ENCODE measurements around the gene EPS8. TPM values are rescaled to one million over a fixed set of nuclear protein-coding genes. Genes with fewer than 3 reads are reported as not detected.

EPS8 gene
- total RNA-seq, 4 donors from 2014 or later: 39.0 to 85.2 (median 57.7) TPM

DNA sequence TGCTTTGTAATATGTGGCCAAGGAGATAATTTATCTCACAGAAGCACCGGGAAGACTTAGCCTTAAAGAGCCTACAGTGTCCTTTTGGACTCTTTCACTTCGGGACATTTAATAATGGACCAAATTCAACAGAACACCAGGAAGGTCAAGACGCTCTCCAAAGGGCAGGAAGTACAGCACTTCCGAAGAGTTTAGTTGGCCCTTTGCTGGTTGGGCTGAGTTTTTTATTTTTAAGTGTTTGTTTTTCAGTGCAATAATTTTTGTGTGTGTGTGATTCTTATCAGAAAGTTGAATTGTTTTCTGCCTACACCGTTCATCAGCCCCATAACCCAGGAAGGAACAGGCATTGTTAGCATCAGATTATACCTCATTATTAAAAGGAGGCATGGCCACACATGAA is 193.0 kb downstream of the EPS8 start:
- ATAC-seq: no peak
- no peak overlapping the region for H3K4me3 ChIP-seq
- WGBS, 2 donors (ENCODE audit: low coverage in 1 of 2): 48 to 85% methylated on average over 4 to 5 of the region's 5 CpGs
- no peaks in the 10 kb centered on the region for H3K9me3 ChIP-seq
- H3K4me1 ChIP-seq: peaks cover 5 to 15% (median 9%) of the 10 kb centered on the region in 3 donors
- no peak overlapping the region for H3K27ac ChIP-seq
- H3K36me3 ChIP-seq: no peaks in the 10 kb centered on the region
- no peak for TF ChIP-seq POLR2A (IDR thresholded peaks at IDR 0.05)
- TF ChIP-seq POLR2AphosphoS5 (IDR thresholded peaks at IDR 0.05): no peak
- no peak for TF ChIP-seq EP300 (IDR thresholded peaks at IDR 0.05)
- TF ChIP-seq, protein P1, sequence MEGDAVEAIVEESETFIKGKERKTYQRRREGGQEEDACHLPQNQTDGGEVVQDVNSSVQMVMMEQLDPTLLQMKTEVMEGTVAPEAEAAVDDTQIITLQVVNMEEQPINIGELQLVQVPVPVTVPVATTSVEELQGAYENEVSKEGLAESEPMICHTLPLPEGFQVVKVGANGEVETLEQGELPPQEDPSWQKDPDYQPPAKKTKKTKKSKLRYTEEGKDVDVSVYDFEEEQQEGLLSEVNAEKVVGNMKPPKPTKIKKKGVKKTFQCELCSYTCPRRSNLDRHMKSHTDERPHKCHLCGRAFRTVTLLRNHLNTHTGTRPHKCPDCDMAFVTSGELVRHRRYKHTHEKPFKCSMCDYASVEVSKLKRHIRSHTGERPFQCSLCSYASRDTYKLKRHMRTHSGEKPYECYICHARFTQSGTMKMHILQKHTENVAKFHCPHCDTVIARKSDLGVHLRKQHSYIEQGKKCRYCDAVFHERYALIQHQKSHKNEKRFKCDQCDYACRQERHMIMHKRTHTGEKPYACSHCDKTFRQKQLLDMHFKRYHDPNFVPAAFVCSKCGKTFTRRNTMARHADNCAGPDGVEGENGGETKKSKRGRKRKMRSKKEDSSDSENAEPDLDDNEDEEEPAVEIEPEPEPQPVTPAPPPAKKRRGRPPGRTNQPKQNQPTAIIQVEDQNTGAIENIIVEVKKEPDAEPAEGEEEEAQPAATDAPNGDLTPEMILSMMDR (IDR thresholded peaks at IDR 0.05): no peak
- no peaks in the 10 kb centered on the region for H3K27me3 ChIP-seq

DNA sequence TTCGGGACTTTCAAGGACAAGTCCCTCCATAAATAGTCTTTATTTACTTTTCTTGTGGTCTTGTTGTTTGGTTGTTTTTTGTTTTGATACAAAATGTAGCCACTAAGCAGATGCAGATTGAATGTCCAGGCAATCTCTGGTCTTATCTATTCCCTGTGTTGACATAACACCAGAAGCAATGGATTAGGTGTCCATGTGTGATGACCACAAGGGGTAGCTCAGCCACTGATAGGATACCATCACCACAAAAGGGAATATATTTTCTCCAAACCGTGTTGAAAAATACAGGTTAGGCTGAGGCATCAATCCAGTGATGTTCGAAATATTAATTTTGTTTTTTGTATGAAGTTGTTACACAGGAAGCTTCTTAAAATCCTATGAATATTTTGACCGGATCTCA is 196.3 kb downstream of the EPS8 start:
- no peak for TF ChIP-seq EP300 (IDR thresholded peaks at IDR 0.05)
- no peak for TF ChIP-seq POLR2A (IDR thresholded peaks at IDR 0.05)
- TF ChIP-seq, protein P1 (IDR thresholded peaks at IDR 0.05): no peak
- TF ChIP-seq POLR2AphosphoS5 (IDR thresholded peaks at IDR 0.05): no peak
- 68 to 83% methylated on average over 4 of the region's 4 CpGs for WGBS, 2 donors (ENCODE audit: low coverage in 1 of 2)
- no peaks in the 10 kb centered on the region for H3K9me3 ChIP-seq

DNA sequence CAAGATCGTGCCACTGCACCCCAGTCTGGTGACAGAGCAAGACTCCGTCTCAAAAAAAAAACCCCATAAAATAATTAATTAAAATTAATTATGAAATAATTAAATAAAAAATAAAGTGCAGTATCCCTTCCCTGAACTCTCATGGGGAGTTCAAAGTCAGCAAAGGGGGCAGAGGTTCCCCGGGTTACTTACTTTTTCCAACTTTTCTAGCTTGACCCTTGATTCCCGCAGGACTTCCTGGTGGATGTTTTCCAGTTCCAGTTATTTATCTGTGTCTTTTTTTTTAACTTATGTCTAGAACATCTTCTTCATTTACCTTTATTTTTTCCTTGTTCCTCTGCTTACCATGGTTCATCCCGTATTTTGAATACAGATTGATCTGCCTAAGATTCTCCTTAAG is 197.4 kb downstream of the EPS8 start:
- TF ChIP-seq POLR2AphosphoS5 (IDR thresholded peaks at IDR 0.05) (no peak), EP300 (IDR thresholded peaks at IDR 0.05) (no peak), POLR2A (IDR thresholded peaks at IDR 0.05) (no peak)
- TF ChIP-seq, protein P1 (IDR thresholded peaks at IDR 0.05): no peak
- WGBS, 2 donors (ENCODE audit: low coverage in 1 of 2): 70 to 94% methylated on average over 3 to 4 of the region's 5 CpGs
- H3K4me3 ChIP-seq: no peak overlapping the region
- no peaks in the 10 kb centered on the region for H3K36me3 ChIP-seq
- no peaks in the 10 kb centered on the region for H3K9me3 ChIP-seq
- H3K27me3 ChIP-seq: peaks cover 5% of the 10 kb centered on the region
- peaks cover 0 to 5% (median 0%) of the 10 kb centered on the region in 3 donors for H3K4me1 ChIP-seq
- no peak for ATAC-seq
- no peak overlapping the region for H3K27ac ChIP-seq

More for the DNA sequence above, 196.3 kb downstream of the EPS8 start:
- no peak overlapping the region for H3K27ac ChIP-seq
- no peak for ATAC-seq
- peaks cover 0 to 5% (median 0%) of the 10 kb centered on the region in 3 donors for H3K4me1 ChIP-seq
- no peaks in the 10 kb centered on the region for H3K36me3 ChIP-seq
- H3K4me3 ChIP-seq: no peak overlapping the region
- H3K27me3 ChIP-seq: peaks cover 5% of the 10 kb centered on the region

DNA sequence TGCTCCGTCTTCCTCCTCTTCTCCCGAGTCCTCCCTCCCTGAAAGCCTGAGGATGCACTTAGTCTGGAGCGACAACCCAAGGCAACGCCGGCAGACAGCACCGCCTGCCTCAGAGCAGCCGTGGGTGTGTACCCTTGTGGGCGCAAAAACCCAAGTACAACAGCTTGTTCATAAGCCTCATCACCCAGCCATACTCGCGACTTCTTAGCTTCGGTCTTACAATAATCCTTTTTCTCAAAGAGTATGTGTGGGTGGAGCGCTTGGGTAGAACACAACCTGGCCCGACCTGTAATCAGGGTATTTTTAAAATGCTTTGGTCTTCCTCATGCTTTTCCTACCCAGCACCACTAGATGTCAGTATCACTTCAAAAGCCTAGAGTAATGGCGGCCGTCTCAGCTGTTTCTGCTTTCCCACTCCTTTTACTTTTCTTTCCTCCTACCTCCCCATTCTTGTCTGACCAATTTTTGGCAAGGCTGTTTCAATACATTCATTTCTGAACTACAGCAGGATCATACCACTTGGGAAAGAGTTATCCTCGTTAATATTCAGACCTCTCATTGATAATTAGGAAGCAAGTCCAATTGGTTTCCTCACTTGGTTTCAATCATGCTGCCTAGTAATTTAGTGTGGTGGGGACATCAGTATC is 198.9 kb downstream of the EPS8 start:
- no peaks in the 10 kb centered on the region for H3K9me3 ChIP-seq
- peaks cover 0 to 5% (median 0%) of the 10 kb centered on the region in 3 donors for H3K4me1 ChIP-seq
- peak overlapping the region in 1 of 4 donors; percentile 25 for H3K27ac ChIP-seq
- H3K4me3 ChIP-seq: peak overlapping the region in 1 of 2 donors; percentile 32
- peak; percentile 80 for ATAC-seq
- 2% methylated on average over 8 to 15 of the region's 16 CpGs for WGBS, 2 donors (ENCODE audit: low coverage in 1 of 2)
- H3K27me3 ChIP-seq: peaks cover 11% of the 10 kb centered on the region
- TF ChIP-seq POLR2AphosphoS5 (IDR thresholded peaks at IDR 0.05): no peak
- TF ChIP-seq, protein P1 (IDR thresholded peaks at IDR 0.05): peak; percentile 87 to 95 (median 93)
- H3K36me3 ChIP-seq: no peaks in the 10 kb centered on the region

Measured in gastroesophageal sphincter (tissue), 4 donors.